Uterus (tissue), 4 donors: ENCODE measurements around the gene NDUFS3. TPM values are rescaled to one million over a fixed set of nuclear protein-coding genes. Genes with fewer than 3 reads are reported as not detected.

Experiments
- DNase-seq, 2 donors: peaks; one replicate each; pipeline ENCODE4 v3.0.0-alpha.2; 2019 to 2020
- H3K27ac ChIP-seq, 2 donors: fragments of 200-600 bp; sonication (generic); 1 replicate in 1 of 2; 2 replicates in 1 of 2; pipeline ENCODE4 v1.5.1; 2016 to 2018
- H3K27me3 ChIP-seq, 2 donors: fragments of 200-600 bp; sonication (generic); one replicate each; pipeline ENCODE4 v1.5.1; 2018 to 2019; ENCODE audit warnings: control low read depth in 1 of 2
- H3K36me3 ChIP-seq, 2 donors: fragments of 200-600 bp; sonication (generic); one replicate each; pipeline ENCODE4 v1.5.1; 2019; ENCODE audit warnings: control low read depth in 1 of 2
- H3K4me1 ChIP-seq, 2 donors: fragments of 200-600 bp; sonication (generic); one replicate each; pipeline ENCODE4 v1.5.1; 2018 to 2019; ENCODE audit warnings: control low read depth in 1 of 2
- H3K4me3 ChIP-seq, 2 donors: fragments of 200-600 bp; sonication (generic); 1 replicate in 1 of 2; 2 replicates in 1 of 2; pipeline ENCODE4 v1.5.1; 2018 to 2019; ENCODE audit warnings: mild to moderate bottlenecking in 1 of 2
- H3K9me3 ChIP-seq, 2 donors: fragments of 200-600 bp; sonication (generic); one replicate each; pipeline ENCODE4 v1.5.1; 2019; ENCODE audit warnings: control low read depth in 1 of 2
- CTCF ChIP-seq, 4 experiments: fragments of 200-600 bp in 2 of 4; fragments of 450-650 bp in 2 of 4; sonication (generic) in 2 of 4; IDR thresholded peaks; one replicate each; pipeline ENCODE4 v1.5.1; 2016 to 2019; ENCODE audit warnings: antibody characterized with exemption in 4 of 4, mild to moderate bottlenecking in 2 of 4, moderate library complexity in 1 of 4
- POLR2A ChIP-seq, 2 donors: fragments of 450-650 bp; IDR thresholded peaks; one replicate each; pipeline ENCODE4 v1.6.1; 2016; ENCODE audit warnings: antibody characterized with exemption in 2 of 2, mild to moderate bottlenecking in 1 of 2, moderate library complexity in 1 of 2
- intact Hi-C: fragments of 100-400 bp; cut with DNase I; formaldehyde crosslinking; loops from one replicate; pipeline ENCODE4 v1.15.1; 2023; ENCODE audit warnings: low total_unique reads
- total RNA-seq, 4 donors: library from RNA; depleted of rRNA in 3 of 4; stranded (reverse); fragments of >200 nt in 3 of 4; gene quantifications; one replicate each; pipeline versions ENCODE4 v1.1.0 to v1.2.4, GENCODE V29; 2014 to 2023
- donor health status: DM: yes; HTN: yes; CAD: no.

Gene NDUFS3
- total RNA-seq, 4 donors from 2014 or later = 59.2 to 67.6 (median 62.5) TPM

- no peaks in the 10 kb centered on the region for H3K27me3 ChIP-seq
- DNase-seq = no peak
- peaks cover 10 to 17% of the 10 kb centered on the region in 2 donors for H3K4me1 ChIP-seq
- H3K27ac ChIP-seq = peak overlapping the region in 1 of 2 donors; percentile 52
- intact Hi-C loops = no loop called here
- TF ChIP-seq POLR2A (IDR thresholded peaks at IDR 0.05) (no peak), CTCF (IDR thresholded peaks at IDR 0.05) (no peak)
- H3K36me3 ChIP-seq = no peaks in the 10 kb centered on the region
- H3K9me3 ChIP-seq = no peaks in the 10 kb centered on the region
- H3K4me3 ChIP-seq = no peak overlapping the region
Observed at GRCh38 chr11:47533690-47534151, 45.2 kb upstream of the NDUFS3 start.

DNA sequence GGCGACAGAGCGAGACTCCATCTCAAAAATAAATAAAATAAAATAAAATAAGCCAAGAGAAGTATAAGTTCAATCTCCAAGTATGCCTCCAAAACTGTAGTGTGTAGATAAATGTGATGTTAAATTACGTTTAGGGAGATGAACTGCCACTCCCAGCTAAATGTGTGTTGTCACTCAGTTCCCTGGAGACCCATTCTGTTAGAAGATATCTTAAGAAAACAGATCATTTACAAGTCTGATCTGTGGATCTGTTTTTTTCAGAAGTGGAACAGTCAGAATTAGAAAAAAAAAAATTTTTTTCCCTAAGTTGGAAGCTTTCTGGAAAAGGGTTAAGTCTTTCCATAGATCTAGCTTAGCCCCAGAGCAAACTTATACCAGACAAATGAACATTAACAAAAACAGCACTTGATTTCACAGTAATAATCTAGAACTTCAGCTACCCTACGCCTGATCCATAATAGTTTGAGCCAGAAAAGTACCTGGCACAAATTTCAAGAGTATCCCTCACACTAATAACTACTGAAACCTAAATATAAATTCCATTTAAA lies 44.1 kb upstream of the NDUFS3 start:
- no peak for DNase-seq
- no peak for TF ChIP-seq POLR2A (IDR thresholded peaks at IDR 0.05)
- no peak for TF ChIP-seq CTCF (IDR thresholded peaks at IDR 0.05)
- Histone ChIP-seq H3K27me3 (no peaks in the 10 kb centered on the region), H3K27ac (no peak overlapping the region), H3K36me3 (no peaks in the 10 kb centered on the region), H3K4me3 (no peak overlapping the region), H3K4me1 (peaks cover 15 to 23% of the 10 kb centered on the region in 2 donors), H3K9me3 (no peaks in the 10 kb centered on the region)
- intact Hi-C loops = no loop called here

DNA sequence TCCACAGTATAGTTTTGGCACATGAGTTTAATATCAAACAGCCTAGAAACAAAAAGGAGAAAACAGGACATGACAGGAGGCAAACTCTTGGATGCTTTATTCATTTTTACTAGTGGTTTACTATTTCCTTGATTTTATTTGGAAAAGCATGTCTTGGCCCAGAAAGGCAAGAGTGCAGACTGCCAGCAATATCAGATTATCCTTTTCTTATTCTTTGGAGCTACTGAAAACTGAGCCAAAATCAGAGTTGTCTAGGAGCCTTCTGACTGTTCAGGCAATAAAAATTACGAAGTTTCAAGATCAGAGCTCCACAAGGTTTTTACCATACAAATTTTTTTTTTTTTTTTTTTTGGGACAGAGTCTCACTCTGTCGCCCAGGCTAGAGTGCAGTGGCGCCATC lies 42.0 kb upstream of the NDUFS3 start:
- no peak for DNase-seq
- H3K4me1 ChIP-seq = peaks cover 15 to 23% of the 10 kb centered on the region in 2 donors
- TF ChIP-seq POLR2A (IDR thresholded peaks at IDR 0.05) (no peak), CTCF (IDR thresholded peaks at IDR 0.05) (no peak)
- no peaks in the 10 kb centered on the region for H3K27me3 ChIP-seq
- H3K9me3 ChIP-seq = no peaks in the 10 kb centered on the region
- no peaks in the 10 kb centered on the region for H3K36me3 ChIP-seq
- no peak overlapping the region for H3K4me3 ChIP-seq
- intact Hi-C loops = no loop called here
- H3K27ac ChIP-seq = peak overlapping the region in 1 of 2 donors; percentile 35

- peaks cover 9 to 20% of the 10 kb centered on the region in 2 donors for H3K4me1 ChIP-seq
- no peaks in the 10 kb centered on the region for H3K27me3 ChIP-seq
- H3K9me3 ChIP-seq = no peaks in the 10 kb centered on the region
- peak overlapping the region in 1 of 2 donors; percentile 25 for H3K27ac ChIP-seq
- no peaks in the 10 kb centered on the region for H3K36me3 ChIP-seq
- no peak for TF ChIP-seq POLR2A (IDR thresholded peaks at IDR 0.05)
- TF ChIP-seq CTCF (IDR thresholded peaks at IDR 0.05) = no peak
- no peak for DNase-seq
- intact Hi-C loops = no loop called here
- H3K4me3 ChIP-seq = no peak overlapping the region
Observed at GRCh38 chr11:47538741-47539565, 39.9 kb upstream of the NDUFS3 start.

DNA sequence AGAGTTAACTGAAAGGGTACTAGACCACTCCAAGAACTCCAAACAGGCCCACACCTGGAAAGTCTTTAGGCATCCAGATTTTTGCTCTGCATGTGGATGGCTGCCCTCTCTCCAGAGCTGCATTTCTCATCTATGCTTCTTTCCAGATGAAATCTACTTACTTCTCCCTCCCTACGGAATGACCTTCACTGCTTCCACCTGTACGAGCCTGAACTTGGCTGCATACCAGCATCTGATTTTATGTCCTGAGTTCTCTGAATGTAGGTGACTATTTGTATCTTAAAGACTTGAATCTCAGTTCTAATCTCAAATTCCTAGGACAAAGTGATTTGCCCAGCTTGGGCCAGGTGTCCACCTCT lies 39.2 kb upstream of the NDUFS3 start:
- intact Hi-C loops = no loop called here
- H3K4me3 ChIP-seq = no peak overlapping the region
- no peak for TF ChIP-seq POLR2A (IDR thresholded peaks at IDR 0.05)
- no peak for TF ChIP-seq CTCF (IDR thresholded peaks at IDR 0.05)
- no peak for DNase-seq
- no peaks in the 10 kb centered on the region for H3K9me3 ChIP-seq
- peak overlapping the region in 1 of 2 donors; percentile 25 for H3K27ac ChIP-seq
- no peaks in the 10 kb centered on the region for H3K36me3 ChIP-seq
- peaks cover 6 to 20% of the 10 kb centered on the region in 2 donors for H3K4me1 ChIP-seq
- no peaks in the 10 kb centered on the region for H3K27me3 ChIP-seq
